ENCODE data around the gene COA1.

Gene COA1

DNA sequence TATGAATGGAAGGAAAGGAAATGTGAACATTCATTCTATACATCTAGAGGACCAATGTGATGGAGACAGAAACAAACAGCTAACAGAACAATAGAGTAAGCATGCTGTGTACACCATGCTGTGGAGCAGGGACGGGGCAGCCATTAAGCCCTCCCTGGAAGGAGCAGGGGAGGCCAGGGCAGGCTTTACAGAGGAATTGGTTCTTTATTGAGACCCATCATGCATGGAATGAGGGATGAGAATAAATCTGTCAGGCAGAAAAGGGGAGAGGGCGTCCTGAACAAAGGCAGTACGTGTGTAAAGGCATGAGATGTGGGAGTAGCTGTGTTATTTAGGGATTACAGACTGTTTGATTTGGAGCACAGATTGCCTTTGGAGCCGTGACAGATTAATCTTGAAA lies 111.2 kb downstream of the COA1 start:
- no peak overlapping the region for H3K4me3 ChIP-seq (replicated peaks; ENCODE audit: low read depth, low read length)
- DNase-seq (ENCODE audit: low read depth): no peak
- TF ChIP-seq, protein P1, sequence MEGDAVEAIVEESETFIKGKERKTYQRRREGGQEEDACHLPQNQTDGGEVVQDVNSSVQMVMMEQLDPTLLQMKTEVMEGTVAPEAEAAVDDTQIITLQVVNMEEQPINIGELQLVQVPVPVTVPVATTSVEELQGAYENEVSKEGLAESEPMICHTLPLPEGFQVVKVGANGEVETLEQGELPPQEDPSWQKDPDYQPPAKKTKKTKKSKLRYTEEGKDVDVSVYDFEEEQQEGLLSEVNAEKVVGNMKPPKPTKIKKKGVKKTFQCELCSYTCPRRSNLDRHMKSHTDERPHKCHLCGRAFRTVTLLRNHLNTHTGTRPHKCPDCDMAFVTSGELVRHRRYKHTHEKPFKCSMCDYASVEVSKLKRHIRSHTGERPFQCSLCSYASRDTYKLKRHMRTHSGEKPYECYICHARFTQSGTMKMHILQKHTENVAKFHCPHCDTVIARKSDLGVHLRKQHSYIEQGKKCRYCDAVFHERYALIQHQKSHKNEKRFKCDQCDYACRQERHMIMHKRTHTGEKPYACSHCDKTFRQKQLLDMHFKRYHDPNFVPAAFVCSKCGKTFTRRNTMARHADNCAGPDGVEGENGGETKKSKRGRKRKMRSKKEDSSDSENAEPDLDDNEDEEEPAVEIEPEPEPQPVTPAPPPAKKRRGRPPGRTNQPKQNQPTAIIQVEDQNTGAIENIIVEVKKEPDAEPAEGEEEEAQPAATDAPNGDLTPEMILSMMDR (IDR thresholded peaks at IDR 0.05; ENCODE audit: low read length, missing control alignments): no peak

DNA sequence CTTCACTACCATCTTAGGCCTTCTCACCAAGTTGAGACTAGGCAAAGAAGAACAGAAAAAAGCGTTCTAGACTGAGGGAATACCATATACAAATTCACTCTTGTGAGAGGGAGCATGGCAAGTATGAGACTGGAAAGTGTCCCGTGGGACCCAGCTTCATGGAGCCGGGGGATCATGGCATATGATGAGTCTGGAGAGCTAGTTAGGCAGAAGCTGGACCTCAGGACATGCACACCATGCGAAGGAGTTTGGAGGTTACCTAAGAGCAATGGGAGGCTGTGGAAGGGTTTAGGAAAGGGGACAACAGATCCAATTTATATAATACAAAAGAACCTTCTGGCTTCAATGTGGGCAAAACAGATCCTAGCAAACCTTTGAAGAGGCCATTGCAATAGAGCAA lies 112.3 kb downstream of the COA1 start:
- TF ChIP-seq, protein P1 (IDR thresholded peaks at IDR 0.05; ENCODE audit: low read length, missing control alignments): no peak
- no peak for DNase-seq (ENCODE audit: low read depth)
- no peak overlapping the region for H3K4me3 ChIP-seq (replicated peaks; ENCODE audit: low read depth, low read length)

DNA sequence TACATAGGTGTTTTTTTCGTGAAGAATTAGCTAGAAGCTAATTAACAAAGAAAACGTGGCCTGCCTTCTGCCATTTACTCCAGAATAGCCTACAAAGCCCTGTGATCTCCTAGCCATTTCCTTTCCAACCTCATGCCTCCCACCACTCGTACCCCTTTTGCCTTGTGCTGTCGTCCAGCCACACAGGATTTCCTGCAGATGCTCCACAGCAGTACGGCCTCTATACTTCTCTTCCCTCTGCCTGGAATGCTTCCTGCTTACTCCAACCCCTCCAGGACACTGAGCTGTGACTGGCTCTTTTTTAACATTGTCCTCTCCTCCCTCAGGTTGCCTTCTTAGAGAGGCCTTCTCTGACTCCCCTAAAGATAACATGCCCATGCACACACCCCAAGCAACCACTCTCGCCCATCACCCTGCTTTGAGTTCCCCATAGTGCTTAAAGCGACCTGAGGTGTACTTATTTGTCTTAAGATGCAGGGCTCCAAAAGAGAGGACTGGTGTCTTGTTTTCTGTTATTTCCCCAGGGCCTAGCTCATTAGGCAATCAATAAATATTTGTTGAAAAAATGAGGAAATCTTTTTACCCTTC lies 113.7 kb downstream of the COA1 start:
- DNase-seq (ENCODE audit: low read depth): no peak
- TF ChIP-seq, protein P1 (IDR thresholded peaks at IDR 0.05; ENCODE audit: low read length, missing control alignments): no peak
- no peak overlapping the region for H3K4me3 ChIP-seq (replicated peaks; ENCODE audit: low read depth, low read length)

DNA sequence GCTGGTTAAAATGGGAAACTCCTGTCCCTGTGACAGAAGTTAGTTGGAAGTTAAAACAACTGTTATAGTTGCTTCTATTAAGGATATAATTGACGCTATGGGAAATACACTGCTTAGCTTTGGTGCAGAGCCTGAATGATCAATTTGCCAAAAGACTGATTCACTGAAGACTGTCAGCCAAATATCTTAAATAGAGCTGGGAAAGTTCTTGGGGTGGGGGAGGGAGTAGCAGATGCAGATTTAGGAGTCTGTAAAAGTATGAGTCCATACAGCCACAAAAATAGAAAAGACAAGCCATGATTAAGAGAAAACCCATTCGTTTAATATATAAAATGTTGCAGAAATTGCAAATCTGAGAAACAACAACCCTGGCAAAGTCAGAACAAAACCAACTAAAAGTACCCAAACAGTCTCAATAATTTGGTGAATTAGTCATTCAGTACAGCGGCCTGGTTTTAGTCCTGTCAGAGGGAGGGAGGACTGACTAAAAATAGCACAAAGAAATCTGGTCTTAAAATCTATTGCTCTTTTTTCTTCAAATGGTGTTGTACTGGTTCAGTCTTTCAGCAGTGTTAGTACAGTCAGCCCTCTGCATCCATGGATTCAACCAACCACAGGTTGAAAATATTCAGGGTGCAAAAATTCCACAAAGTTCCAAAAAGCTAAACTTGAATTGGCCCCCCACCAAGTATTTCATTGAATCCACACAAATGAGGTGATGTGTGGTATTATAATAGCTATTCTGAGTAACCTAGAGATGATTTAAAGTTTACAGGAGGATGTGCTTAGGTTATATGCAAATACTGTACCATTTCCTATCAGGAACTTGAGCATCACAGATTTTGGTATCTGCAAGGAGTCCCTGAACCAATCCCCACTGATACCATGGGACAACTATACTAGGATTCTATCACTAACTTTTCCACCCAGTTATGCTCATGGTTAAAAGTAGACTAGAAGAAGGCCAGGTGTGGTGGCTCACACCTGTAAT lies 116.4 kb downstream of the COA1 start:
- TF ChIP-seq, protein P1 (IDR thresholded peaks at IDR 0.05; ENCODE audit: low read length, missing control alignments): no peak
- DNase-seq (ENCODE audit: low read depth): peak; percentile 41
- H3K4me3 ChIP-seq (replicated peaks; ENCODE audit: low read depth, low read length): no peak overlapping the region

DNA sequence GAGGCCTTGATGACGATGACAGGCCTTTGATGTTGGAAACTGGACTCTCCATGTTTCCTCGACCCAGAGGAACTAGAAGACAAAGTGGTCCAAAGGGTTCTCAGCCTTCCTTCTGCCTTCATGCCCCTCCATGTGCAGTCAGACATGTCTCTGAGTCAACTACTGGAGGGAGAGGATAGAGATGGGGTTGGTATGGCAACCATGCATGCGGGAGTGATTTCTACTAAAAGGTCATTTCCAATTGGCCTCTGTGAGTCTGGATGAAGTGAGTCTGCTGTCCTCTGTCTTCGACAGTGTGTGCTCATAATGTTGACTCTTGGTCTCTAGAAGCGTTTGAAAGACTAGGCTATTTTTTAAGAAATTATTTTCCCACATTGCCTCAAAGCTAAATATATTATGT lies 117.2 kb downstream of the COA1 start:
- TF ChIP-seq, protein P1 (IDR thresholded peaks at IDR 0.05; ENCODE audit: low read length, missing control alignments): no peak
- peak; percentile 25 for DNase-seq (ENCODE audit: low read depth)
- H3K4me3 ChIP-seq (replicated peaks; ENCODE audit: low read depth, low read length): no peak overlapping the region

DNA sequence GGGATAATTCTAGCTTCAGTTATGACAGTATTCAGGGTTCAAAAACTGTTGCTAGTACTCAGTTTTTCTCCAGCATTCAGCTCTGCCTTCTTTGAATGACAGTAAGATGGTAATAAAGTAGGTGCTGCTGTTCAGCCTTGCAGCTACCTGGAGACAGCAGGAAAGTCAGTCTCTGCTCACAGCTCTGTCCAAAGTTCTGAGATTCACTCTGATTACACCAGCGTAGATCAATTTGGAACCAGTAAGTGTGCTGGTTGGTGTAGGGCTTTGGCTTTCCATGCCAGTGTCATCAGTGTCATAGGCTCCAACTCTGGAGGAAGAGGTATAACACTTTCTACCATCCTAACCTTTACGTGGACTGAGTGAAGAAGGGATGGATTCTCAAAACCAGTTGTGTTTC lies 120.2 kb downstream of the COA1 start:
- no peak overlapping the region for H3K4me3 ChIP-seq (replicated peaks; ENCODE audit: low read depth, low read length)
- no peak for DNase-seq (ENCODE audit: low read depth)
- TF ChIP-seq, protein P1 (IDR thresholded peaks at IDR 0.05; ENCODE audit: low read length, missing control alignments): no peak

Measured in fibroblast of pulmonary artery (primary cell).